Epithelial cell of esophagus (primary cell): Measurements from ENCODE around the gene BSDC1.
"Not testable (repeated sequence)": the region's sequence is repeated elsewhere in the genome, so short reads cannot be mapped to it uniquely, and the experiment has no call there.

Experiments
- DNase-seq: peaks from one replicate; pipeline ENCODE4 v3.0.0; 2010; ENCODE audit warnings: low read depth
- H3K4me3 ChIP-seq: 2 replicates; pipeline ENCODE4 v1.5.1; 2011; ENCODE audit warnings: mild to moderate bottlenecking, low read length, control low read depth
- TF ChIP-seq, protein P1 (sequence below): IDR thresholded peaks from 2 replicates; pipeline ENCODE4 v1.5.1; 2011; ENCODE audit warnings: low read depth, mild to moderate bottlenecking, low read length, control low read depth, inconsistent platforms; ENCODE audit not compliant: insufficient read depth; ENCODE audit errors: missing control alignments

The BSDC1 gene

DNA sequence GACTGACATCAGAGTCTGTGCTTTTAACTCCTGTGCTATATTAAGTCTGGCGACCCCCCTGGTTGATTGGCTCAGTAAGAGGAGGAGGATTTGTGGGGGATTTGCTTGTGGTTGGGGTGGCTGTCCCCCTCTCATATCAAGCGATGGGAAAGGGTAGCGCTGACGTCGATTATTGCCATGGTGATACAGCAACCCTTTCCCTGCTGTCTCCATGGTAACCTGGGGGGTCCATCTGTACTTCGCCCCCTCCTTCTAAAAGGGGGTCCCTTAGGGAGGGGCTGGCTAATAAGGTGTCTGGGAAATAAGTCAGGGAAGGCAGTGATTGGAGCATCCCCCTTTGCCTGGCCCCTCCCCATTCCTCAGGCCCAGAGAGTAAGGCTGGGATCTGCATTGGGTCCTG lies 36.6 kb downstream of the BSDC1 start:
- TF ChIP-seq, protein P1, sequence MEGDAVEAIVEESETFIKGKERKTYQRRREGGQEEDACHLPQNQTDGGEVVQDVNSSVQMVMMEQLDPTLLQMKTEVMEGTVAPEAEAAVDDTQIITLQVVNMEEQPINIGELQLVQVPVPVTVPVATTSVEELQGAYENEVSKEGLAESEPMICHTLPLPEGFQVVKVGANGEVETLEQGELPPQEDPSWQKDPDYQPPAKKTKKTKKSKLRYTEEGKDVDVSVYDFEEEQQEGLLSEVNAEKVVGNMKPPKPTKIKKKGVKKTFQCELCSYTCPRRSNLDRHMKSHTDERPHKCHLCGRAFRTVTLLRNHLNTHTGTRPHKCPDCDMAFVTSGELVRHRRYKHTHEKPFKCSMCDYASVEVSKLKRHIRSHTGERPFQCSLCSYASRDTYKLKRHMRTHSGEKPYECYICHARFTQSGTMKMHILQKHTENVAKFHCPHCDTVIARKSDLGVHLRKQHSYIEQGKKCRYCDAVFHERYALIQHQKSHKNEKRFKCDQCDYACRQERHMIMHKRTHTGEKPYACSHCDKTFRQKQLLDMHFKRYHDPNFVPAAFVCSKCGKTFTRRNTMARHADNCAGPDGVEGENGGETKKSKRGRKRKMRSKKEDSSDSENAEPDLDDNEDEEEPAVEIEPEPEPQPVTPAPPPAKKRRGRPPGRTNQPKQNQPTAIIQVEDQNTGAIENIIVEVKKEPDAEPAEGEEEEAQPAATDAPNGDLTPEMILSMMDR = no peak

DNA sequence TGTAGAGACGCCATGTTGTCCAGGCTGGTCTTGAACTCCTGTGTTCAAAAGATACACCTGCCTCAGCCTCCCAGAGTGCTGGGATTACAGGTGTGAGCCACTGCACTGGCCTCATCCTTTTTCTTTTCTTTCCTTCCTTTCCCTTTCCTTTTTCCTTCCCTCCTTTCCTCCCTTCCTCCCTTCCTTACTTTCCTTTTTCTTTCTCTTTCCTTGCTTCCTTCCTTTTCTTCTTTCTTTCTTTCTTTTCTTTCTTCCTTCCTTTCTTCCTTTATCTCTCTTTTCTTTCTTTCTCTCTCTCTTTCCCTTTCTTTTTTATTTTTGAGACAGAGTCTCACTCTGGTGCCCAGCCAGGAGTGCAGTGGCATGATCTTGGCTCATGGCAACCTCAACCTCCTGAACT lies 37.8 kb downstream of the BSDC1 start:
- TF ChIP-seq, protein P1 = no peak
- H3K4me3 ChIP-seq = no peak overlapping the region
- no peak for DNase-seq

More for the DNA sequence above, 36.6 kb downstream of the BSDC1 start:
- no peak overlapping the region for H3K4me3 ChIP-seq
- DNase-seq = no peak

DNA sequence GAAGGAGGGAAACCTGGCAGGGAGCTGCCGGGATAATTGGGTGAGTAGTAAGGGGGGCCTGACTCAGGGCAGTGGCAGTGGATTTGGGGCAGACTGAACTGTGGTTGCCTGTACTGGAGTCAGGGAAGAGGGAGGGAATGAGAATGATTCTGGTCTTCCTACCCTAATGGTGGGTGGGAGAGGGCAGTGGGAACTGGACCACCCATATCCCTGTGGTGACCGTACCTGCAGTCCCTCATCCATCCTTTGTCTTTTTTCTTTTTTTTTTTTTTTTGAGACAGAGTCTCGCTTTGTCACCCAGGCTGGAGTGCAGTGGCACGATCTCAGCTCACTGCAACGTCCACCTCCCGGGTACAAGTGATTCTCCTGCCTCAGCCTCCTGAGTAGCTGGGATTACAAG lies 38.5 kb downstream of the BSDC1 start:
- not testable (repeated sequence) for H3K4me3 ChIP-seq, DNase-seq

DNA sequence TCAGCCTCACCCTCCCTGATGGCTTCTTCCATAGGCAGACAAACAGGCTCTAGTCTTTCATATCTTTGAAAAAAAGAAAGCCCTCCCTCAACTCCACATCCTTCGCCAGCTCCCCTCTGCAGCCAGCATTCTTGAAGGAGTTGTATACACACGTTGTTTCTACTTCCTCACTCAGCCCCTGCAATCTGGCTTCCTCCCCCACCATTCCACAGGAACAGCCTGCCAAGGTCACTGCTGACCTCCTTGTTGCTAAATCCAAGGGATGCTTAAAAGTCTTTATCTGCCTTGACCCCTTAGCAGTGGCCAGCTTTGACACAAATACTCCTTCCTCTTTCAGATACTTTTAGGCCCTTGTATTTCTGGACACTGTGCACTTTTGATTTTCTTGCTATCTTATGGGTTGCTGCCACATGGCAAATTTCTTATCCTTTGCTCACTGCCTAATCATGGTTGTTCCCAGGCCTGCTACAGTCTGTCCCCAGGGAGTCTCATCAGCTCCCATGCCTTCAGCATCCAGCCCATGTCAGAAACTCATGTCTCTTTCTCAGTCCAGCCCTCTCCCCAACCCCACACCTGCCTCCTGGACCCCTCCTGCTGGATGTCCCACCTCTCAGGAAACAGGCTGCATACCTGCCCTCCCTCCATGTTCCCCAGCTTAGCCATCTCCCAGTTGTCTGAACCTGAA lies 40.2 kb downstream of the BSDC1 start:
- no peak overlapping the region for H3K4me3 ChIP-seq
- TF ChIP-seq, protein P1 = no peak
- DNase-seq = no peak

DNA sequence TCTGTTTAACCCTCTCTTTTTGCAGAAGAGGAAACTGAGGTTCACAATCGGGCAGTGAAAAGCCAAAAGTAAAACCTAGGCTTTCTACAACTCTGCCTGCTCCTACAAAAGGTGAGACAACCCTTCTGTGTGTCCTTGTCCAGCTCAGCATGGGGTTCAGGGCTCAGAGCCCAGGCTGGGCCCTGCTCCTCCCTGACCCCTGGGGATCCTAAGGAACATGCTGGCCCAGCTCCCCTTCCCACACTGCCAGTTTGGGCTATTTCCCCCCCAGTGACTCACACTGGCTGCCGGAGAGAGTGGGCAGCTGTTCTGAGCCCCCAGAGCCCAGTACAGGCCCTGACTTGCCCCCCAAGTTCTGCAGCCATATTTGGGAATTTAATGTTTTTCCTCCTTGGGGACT lies 40.8 kb downstream of the BSDC1 start:
- DNase-seq = no peak
- TF ChIP-seq, protein P1 = no peak

DNA sequence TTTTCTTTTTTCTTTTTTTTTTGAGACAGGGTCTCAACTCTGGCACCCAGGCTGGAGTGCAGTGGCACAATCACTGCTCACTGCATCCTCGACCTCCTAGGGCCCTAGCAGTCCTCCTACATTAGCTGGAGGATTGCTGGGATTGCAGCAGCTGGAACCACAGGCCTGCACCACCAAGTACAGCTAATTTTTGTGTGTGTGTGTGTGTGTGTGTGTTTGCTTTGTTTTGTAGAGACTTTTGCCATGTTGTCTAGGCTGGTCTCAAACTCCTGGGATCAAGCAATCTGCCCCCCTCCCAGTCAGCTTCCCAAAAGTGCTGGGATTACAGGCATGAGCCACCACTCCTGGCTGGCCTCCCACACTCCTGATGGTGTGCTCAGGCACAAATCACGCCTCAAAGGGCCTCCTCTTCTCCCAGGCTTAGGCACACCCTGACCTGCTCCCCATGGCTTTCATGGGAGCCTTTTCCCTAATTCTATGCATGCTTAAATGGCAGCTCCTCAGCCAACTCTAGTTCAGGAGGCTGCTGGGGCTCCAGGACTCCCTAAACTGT lies 41.3 kb downstream of the BSDC1 start:
- H3K4me3 ChIP-seq = no peak overlapping the region
- TF ChIP-seq, protein P1 = no peak
- DNase-seq = no peak

More for the DNA sequence above, 40.8 kb downstream of the BSDC1 start:
- no peak overlapping the region for H3K4me3 ChIP-seq

DNA sequence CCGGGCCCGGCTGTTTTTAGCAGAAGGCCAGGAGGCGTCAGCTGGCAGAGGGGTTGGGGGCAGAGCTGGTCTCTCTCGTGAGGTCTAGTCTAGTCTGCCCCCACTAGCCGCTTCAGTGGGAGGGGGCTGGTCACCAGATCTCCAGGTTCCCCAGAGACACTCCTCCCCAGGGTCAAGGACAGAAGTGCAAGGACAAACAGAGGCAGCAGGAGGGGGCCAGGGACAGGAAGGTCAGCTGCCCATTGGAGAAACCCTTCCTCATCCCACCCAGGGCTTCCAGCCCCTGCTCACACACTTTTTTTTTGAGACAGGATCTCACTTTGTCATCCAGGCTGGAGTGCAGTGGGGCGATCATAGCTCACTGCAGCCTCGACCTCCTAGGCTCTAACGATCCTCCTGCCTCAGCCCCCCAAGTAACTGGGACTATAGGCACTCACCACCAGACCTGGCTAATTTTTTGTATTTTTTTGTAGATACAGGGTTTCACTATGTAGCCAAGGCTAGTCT lies 41.9 kb downstream of the BSDC1 start:
- peak overlapping the region; percentile 60 for H3K4me3 ChIP-seq
- DNase-seq = no peak
- TF ChIP-seq, protein P1 = no peak
